CD8-positive, alpha-beta memory T cell (primary cell): ENCODE measurements around the gene HLX. TPM values are rescaled to one million over a fixed set of nuclear protein-coding genes. Genes with fewer than 3 reads are reported as not detected.

Experiments used
- CTCF ChIA-PET: fragments of 350-600 bp; sonication (Branson Sonifier 250); formaldehyde crosslinking; loops from one replicate; lab custom pipeline; 2021; ENCODE audit warnings: antibody characterized with exemption; lab: Charles Lee
- POLR2A ChIA-PET: fragments of 350-600 bp; sonication (Branson Sonifier 250); formaldehyde crosslinking; loops from one replicate; lab custom pipeline; 2021; ENCODE audit warnings: antibody characterized with exemption; lab: Charles Lee
- DNase-seq, 5 donors: peaks; one replicate each; pipeline versions ENCODE4 v3.0.0 to v3.0.0-alpha.2; 2020 to 2022; ENCODE audit warnings: mixed read lengths in 1 of 5
- H3K27ac ChIP-seq: one replicate; pipeline ENCODE4 v1.7.0; 2013; ENCODE audit warnings: low read depth, mild to moderate bottlenecking, low read length, moderate library complexity
- H3K27me3 ChIP-seq: 2 replicates; pipeline ENCODE4 v1.7.0; 2013; ENCODE audit warnings: low read length, mild to moderate bottlenecking; ENCODE audit not compliant: insufficient read depth, poor library complexity, severe bottlenecking
- H3K36me3 ChIP-seq: 2 replicates; pipeline ENCODE4 v1.7.0; 2013; ENCODE audit warnings: mild to moderate bottlenecking, low read length, moderate library complexity; ENCODE audit not compliant: insufficient read depth
- H3K4me1 ChIP-seq: 2 replicates; pipeline ENCODE4 v1.7.0; 2013; ENCODE audit warnings: mild to moderate bottlenecking, low read length, moderate library complexity; ENCODE audit not compliant: insufficient read depth
- H3K4me3 ChIP-seq: 2 replicates; pipeline ENCODE4 v1.7.0; 2013; ENCODE audit warnings: mild to moderate bottlenecking, low read length
- H3K9me3 ChIP-seq: 2 replicates; pipeline ENCODE4 v1.7.0; 2013; ENCODE audit warnings: mild to moderate bottlenecking, low read length
- H3K27ac Mint-ChIP-seq, 8 donors: one replicate each; pipeline ENCODE4 v1.8.0; 2020 to 2021; ENCODE audit warnings: mixed read lengths in 8 of 8, mild to moderate bottlenecking in 6 of 8, inconsistent platforms in 3 of 8, moderate library complexity in 3 of 8
- H3K27me3 Mint-ChIP-seq, 2 donors: one replicate each; pipeline ENCODE4 v1.8.0; 2020 to 2021; ENCODE audit warnings: mixed read lengths in 2 of 2, mild to moderate bottlenecking in 1 of 2, moderate library complexity in 1 of 2
- H3K36me3 Mint-ChIP-seq, 3 donors: one replicate each; pipeline ENCODE4 v1.8.0; 2020 to 2021; ENCODE audit warnings: mixed read lengths in 3 of 3, inconsistent platforms in 1 of 3, mild to moderate bottlenecking in 1 of 3
- H3K4me1 Mint-ChIP-seq, 3 donors: one replicate each; pipeline ENCODE4 v1.8.0; 2020 to 2021; ENCODE audit warnings: mixed read lengths in 3 of 3, inconsistent platforms in 1 of 3, mild to moderate bottlenecking in 1 of 3
- H3K4me3 Mint-ChIP-seq, 7 donors: one replicate each; pipeline ENCODE4 v1.8.0; 2020 to 2021; ENCODE audit warnings: mixed read lengths in 7 of 7, mild to moderate bottlenecking in 6 of 7, moderate library complexity in 4 of 7, inconsistent platforms in 2 of 7
- H3K9me3 Mint-ChIP-seq, 5 donors: one replicate each; pipeline ENCODE4 v1.8.0; 2020 to 2022; ENCODE audit warnings: mixed read lengths in 5 of 5, mild to moderate bottlenecking in 3 of 5, moderate library complexity in 2 of 5, inconsistent platforms in 1 of 5
- polyA plus RNA-seq: library from polyadenylated mRNA; unstranded; fragments of 300-500 nt; fragmentation: Illumina TruSeq; gene quantifications from one replicate; pipeline ENCODE4 v1.2.3, GENCODE V29; 2021
- total RNA-seq, 2 experiments: library from RNA; stranded (reverse); gene quantifications; one replicate each; pipeline ENCODE4 v1.2.3, GENCODE V29; 2021

Gene HLX
- total and polyA plus RNA-seq, 3 experiments from 2014 or later, result not detected

DNA sequence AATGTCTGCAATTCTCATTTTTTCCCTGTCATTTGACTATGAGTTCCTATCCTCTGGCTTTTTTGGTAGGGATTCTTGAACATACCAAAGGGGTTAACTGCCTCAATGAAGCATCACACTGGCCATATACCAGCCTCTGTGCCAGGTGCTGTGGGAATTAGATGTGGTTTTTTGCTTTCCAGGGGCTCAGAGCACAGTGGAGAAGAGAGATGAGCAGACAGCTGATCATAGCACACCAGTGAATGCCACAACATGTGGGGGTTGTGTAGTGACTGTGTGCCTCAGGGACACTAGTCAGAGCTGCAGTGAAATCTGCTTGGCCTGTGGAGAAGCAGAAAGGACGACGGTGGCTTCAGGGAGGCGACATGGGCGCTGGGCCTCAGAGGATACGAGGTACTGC is 30.8 kb downstream of the HLX start:
- H3K9me3 Mint-ChIP-seq, result peaks cover 0 to 5% (median 0%) of the 10 kb centered on the region in 5 donors
- H3K36me3 ChIP-seq, result no peaks in the 10 kb centered on the region
- no peak overlapping the region for H3K4me3 Mint-ChIP-seq
- no peaks in the 10 kb centered on the region for H3K9me3 ChIP-seq
- ChIA-PET POLR2A (no interaction called here), CTCF (no interaction called here)
- no peaks in the 10 kb centered on the region for H3K4me1 ChIP-seq
- no peaks in the 10 kb centered on the region for H3K27me3 ChIP-seq
- no peak for DNase-seq
- no peak overlapping the region for H3K27ac ChIP-seq
- no peaks in the 10 kb centered on the region for H3K4me1 Mint-ChIP-seq
- peaks cover 8 to 26% of the 10 kb centered on the region in 2 donors for H3K27me3 Mint-ChIP-seq
- no peak overlapping the region for H3K27ac Mint-ChIP-seq
- no peak overlapping the region for H3K4me3 ChIP-seq
- no peaks in the 10 kb centered on the region for H3K36me3 Mint-ChIP-seq

DNA sequence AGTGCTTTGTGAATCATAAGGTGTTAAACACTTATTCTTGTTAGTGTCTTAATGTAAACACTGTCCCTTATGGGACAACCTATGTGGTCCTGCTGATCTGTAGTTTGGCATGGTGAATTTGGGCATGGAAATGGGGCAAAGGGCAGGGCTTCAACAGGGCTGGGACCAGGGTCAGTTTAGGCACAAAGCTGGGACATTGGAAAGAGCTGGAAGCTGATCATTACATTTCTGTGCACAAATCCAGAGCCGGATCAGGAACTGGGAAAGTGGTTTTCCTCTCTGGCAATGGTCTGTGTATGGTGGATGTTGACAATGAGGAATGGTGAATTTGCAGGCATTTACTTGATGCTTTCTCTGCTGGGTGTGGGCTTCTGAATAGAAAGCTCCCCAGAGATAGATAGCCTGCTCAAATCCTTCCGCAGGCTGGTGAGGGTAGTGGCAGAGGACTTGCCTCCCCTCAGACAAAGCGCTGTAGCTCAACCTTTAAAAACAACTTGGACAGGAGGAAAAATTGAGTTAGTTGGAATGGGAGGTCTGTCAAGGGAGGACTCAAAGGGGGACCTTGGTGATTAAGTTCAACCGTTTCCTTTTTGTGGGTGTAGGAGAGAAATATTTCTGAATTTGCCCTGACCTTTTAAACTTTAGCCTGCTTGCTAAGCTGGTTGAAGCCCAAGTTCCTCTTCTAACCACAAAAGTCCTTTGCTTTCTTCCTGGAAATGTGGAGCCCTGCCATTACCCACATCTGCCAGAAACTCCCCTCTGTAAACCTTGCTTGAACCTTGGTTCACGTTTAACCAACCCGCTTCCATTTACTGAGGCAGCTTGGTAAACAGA is 35.3 kb downstream of the HLX start:
- Histone ChIP-seq H3K4me3 (no peak overlapping the region), H3K27me3 (no peaks in the 10 kb centered on the region), H3K36me3 (no peaks in the 10 kb centered on the region), H3K27ac (no peak overlapping the region), H3K4me1 (no peaks in the 10 kb centered on the region), H3K9me3 (no peaks in the 10 kb centered on the region)
- H3K4me3 Mint-ChIP-seq, result no peak overlapping the region
- H3K27me3 Mint-ChIP-seq, result peaks cover 11 to 28% of the 10 kb centered on the region in 2 donors
- CTCF ChIA-PET, result no interaction called here
- DNase-seq, result no peak
- POLR2A ChIA-PET, result no interaction called here
- H3K36me3 Mint-ChIP-seq, result no peaks in the 10 kb centered on the region
- H3K4me1 Mint-ChIP-seq, result no peaks in the 10 kb centered on the region
- peaks cover 0 to 5% (median 0%) of the 10 kb centered on the region in 5 donors for H3K9me3 Mint-ChIP-seq
- no peak overlapping the region for H3K27ac Mint-ChIP-seq

DNA sequence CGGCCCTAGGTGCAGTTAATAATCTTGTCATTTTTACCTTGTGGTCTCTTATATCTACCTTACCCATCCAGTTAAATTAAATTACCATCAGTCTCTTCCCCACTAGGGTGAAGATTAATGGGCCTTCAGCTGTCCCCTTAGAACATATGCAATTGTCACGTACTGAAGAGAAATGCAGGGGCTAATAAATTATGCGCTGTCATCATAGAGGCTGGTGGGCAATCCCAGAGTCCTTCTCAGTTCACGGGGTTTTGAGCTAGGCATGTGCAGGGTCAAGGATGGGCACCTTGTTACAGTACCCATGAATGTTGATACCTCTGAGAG is 35.8 kb downstream of the HLX start:
- DNase-seq, result no peak
- H3K4me1 Mint-ChIP-seq, result no peaks in the 10 kb centered on the region
- peaks cover 11 to 22% of the 10 kb centered on the region in 2 donors for H3K27me3 Mint-ChIP-seq
- Histone ChIP-seq H3K36me3 (no peaks in the 10 kb centered on the region), H3K4me3 (no peak overlapping the region), H3K27me3 (no peaks in the 10 kb centered on the region), H3K27ac (no peak overlapping the region), H3K9me3 (no peaks in the 10 kb centered on the region), H3K4me1 (no peaks in the 10 kb centered on the region)
- POLR2A ChIA-PET, result no interaction called here
- H3K4me3 Mint-ChIP-seq, result no peak overlapping the region
- H3K9me3 Mint-ChIP-seq, result peaks cover 0 to 5% (median 0%) of the 10 kb centered on the region in 5 donors
- no peak overlapping the region for H3K27ac Mint-ChIP-seq
- CTCF ChIA-PET, result no interaction called here
- no peaks in the 10 kb centered on the region for H3K36me3 Mint-ChIP-seq

DNA sequence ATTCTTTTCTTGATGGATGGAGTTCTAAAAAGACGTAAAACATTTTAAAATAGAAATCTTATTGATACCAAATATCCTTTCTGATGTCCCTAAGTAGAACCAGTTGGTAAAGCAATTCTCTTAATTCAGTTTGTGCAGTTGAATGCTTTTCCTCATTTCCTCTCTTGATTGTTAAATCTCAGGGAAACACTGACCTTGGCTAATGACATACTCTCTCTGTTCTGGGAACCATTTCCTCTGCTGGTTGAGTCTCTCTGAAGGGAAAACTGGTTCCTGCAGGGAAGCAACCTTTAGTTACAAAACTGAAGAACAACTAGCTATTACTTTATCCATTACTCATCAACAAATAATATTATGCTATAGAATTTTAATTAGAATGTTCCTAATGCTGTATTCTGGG is 36.7 kb downstream of the HLX start:
- CTCF ChIA-PET, result no interaction called here
- no peaks in the 10 kb centered on the region for H3K4me1 Mint-ChIP-seq

DNA sequence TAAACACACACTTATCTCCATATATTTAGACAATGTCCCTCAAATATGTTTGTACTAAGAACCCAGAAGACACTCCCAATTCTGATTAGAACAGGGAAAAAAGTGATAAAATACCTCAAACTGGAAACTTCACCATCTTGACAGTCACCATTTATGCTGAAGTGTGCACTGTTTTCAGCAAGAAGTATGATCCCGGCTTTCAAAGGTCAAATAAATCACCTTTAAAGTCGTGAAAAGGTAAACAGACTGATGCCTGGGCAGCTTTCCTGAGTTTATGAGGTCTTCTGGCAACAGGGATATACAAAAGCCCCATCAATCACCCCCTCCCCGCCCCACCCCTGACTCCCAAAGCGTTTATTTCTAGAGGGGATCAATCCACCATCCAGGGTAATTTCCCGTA is 37.9 kb downstream of the HLX start:
- ChIA-PET POLR2A (no interaction called here), CTCF (no interaction called here)
- Histone ChIP-seq H3K27me3 (no peaks in the 10 kb centered on the region), H3K9me3 (no peaks in the 10 kb centered on the region), H3K4me1 (no peaks in the 10 kb centered on the region), H3K4me3 (no peak overlapping the region), H3K36me3 (no peaks in the 10 kb centered on the region), H3K27ac (no peak overlapping the region)
- H3K4me3 Mint-ChIP-seq, result no peak overlapping the region
- H3K27me3 Mint-ChIP-seq, result peaks cover 7 to 20% of the 10 kb centered on the region in 2 donors
- H3K4me1 Mint-ChIP-seq, result no peaks in the 10 kb centered on the region
- peaks cover 0 to 5% (median 0%) of the 10 kb centered on the region in 5 donors for H3K9me3 Mint-ChIP-seq
- no peak for DNase-seq
- no peaks in the 10 kb centered on the region for H3K36me3 Mint-ChIP-seq
- no peak overlapping the region for H3K27ac Mint-ChIP-seq

More for the DNA sequence above, 36.7 kb downstream of the HLX start:
- Histone ChIP-seq H3K27me3 (no peaks in the 10 kb centered on the region), H3K36me3 (no peaks in the 10 kb centered on the region), H3K27ac (no peak overlapping the region), H3K9me3 (no peaks in the 10 kb centered on the region), H3K4me1 (no peaks in the 10 kb centered on the region), H3K4me3 (no peak overlapping the region)
- Mint-ChIP-seq H3K36me3 (no peaks in the 10 kb centered on the region), H3K4me3 (no peak overlapping the region), H3K27me3 (peaks cover 11 to 20% of the 10 kb centered on the region in 2 donors), H3K9me3 (peaks cover 0 to 5% (median 0%) of the 10 kb centered on the region in 5 donors), H3K27ac (no peak overlapping the region)
- POLR2A ChIA-PET, result no interaction called here
- DNase-seq, result no peak

DNA sequence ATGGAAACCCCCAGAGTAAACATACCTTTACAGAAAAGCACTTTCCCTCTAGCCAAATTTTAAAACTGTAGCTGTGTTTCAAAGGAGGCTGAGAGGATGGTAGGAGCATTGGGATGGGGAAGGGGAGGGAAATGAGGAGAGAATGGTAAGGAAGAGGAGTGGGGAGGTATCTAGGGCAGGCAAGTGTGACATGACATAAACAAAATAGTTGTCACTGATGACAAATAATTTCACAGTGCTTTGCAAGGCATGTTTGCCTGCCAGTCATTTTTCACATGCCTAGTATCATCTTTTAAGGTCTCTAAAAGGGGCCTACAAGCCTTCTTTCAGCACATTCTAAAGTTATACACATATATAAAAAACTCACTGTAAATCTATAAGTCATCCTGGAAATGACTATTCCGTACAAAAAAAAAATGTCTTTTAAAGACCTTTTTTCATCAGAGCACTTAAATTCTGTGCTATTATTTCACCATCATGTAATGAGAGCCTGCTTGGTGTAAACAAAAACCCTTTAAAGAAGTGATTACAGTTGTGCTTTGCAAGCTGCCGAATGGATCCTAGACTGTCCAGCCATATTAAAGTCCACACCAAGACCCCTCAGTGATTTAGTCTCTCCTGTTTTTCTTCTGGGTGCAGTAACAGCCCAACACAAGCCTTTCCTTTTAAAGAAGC is 38.4 kb downstream of the HLX start:
- Mint-ChIP-seq H3K9me3 (peaks cover 0 to 5% (median 0%) of the 10 kb centered on the region in 5 donors), H3K36me3 (no peaks in the 10 kb centered on the region)
- CTCF ChIA-PET, result no interaction called here

DNA sequence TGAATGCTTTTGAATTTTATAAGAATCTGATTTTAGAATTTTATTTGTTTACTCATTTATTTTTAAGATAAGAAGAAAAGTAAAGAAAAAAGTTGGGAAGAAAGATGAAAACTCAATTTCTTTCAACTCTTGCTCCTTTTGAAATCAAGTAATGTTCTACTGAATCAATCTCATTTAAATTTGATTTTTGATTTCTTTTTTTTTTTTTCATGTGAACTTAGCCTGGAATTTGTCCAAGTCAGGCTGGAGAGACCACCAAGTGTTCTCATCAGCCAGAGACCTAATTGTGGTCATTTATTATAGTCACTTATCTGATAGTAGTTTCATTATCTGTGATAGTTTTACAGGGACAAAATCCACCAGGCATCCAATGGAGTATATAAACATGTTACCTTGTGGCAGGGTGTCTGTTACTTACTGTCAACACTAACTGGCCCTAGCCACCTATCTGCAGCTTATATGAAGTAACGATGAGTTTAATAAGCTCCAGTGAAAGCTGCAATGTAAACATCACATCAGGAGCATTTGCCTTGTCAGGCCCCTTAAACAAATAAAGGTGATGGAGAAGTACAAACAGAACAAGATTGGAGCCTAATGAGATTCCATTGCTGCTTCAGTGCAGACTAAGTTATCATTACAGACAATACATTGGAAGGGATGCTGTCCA is 39.2 kb downstream of the HLX start:
- no peak overlapping the region for H3K4me3 ChIP-seq
- H3K36me3 ChIP-seq, result no peaks in the 10 kb centered on the region
- no peaks in the 10 kb centered on the region for H3K4me1 Mint-ChIP-seq
- no peaks in the 10 kb centered on the region for H3K4me1 ChIP-seq
- H3K4me3 Mint-ChIP-seq, result no peak overlapping the region
- H3K27me3 Mint-ChIP-seq, result peaks cover 7 to 22% of the 10 kb centered on the region in 2 donors
- POLR2A ChIA-PET, result no interaction called here
- DNase-seq, result no peak
- no peak overlapping the region for H3K27ac Mint-ChIP-seq
- H3K9me3 ChIP-seq, result no peaks in the 10 kb centered on the region
- H3K27me3 ChIP-seq, result no peaks in the 10 kb centered on the region
- CTCF ChIA-PET, result no interaction called here
- H3K9me3 Mint-ChIP-seq, result peaks cover 0 to 5% (median 0%) of the 10 kb centered on the region in 5 donors
- no peak overlapping the region for H3K27ac ChIP-seq
- H3K36me3 Mint-ChIP-seq, result no peaks in the 10 kb centered on the region

More for the DNA sequence above, 38.4 kb downstream of the HLX start:
- Mint-ChIP-seq H3K4me3 (no peak overlapping the region), H3K27me3 (peaks cover 7 to 22% of the 10 kb centered on the region in 2 donors), H3K27ac (no peak overlapping the region), H3K4me1 (no peaks in the 10 kb centered on the region)
- Histone ChIP-seq H3K9me3 (no peaks in the 10 kb centered on the region), H3K27me3 (no peaks in the 10 kb centered on the region), H3K4me1 (no peaks in the 10 kb centered on the region), H3K36me3 (no peaks in the 10 kb centered on the region), H3K4me3 (no peak overlapping the region), H3K27ac (no peak overlapping the region)
- POLR2A ChIA-PET, result no interaction called here
- DNase-seq, result no peak

DNA sequence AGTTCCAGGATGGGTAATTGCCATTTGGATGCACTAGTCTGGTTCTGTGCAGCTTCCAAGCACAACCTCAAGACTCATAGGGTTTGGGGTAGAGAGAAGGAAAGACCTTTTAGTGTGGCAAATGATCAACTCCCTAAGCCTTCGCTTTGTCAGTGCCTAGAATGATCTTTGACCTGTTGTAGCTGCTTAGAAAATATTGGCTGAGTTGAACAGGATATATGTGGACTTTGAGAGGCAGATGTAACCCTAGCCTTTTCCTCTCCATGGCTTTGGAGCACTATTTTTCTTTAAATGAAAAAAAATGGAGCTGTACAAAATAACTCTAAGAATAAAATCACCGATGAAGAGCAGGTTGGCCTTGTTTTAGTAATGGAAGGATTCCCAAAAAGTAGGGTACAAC is 41.7 kb downstream of the HLX start:
- no peak overlapping the region for H3K27ac Mint-ChIP-seq
- H3K4me1 ChIP-seq, result no peaks in the 10 kb centered on the region
- no peaks in the 10 kb centered on the region for H3K9me3 Mint-ChIP-seq
- no peak overlapping the region for H3K4me3 ChIP-seq
- ChIA-PET POLR2A (no interaction called here), CTCF (no interaction called here)
- H3K4me1 Mint-ChIP-seq, result no peaks in the 10 kb centered on the region
- H3K4me3 Mint-ChIP-seq, result no peak overlapping the region
- no peaks in the 10 kb centered on the region for H3K36me3 ChIP-seq
- DNase-seq, result no peak
- no peaks in the 10 kb centered on the region for H3K9me3 ChIP-seq
- H3K36me3 Mint-ChIP-seq, result no peaks in the 10 kb centered on the region
- no peaks in the 10 kb centered on the region for H3K27me3 ChIP-seq
- H3K27ac ChIP-seq, result no peak overlapping the region
- peaks cover 0 to 14% of the 10 kb centered on the region in 2 donors for H3K27me3 Mint-ChIP-seq
